ENCODE results near the gene GALNT10.
A peak's percentile ranks its signal among the peaks of the same experiment; 100 is the strongest.

Gene GALNT10

GRCh38 chr5:154287136-154287535, 96.6 kb downstream of the GALNT10 start:
- ATAC-seq (no peak), DNase-seq (no peak)
- H3K4me3 Mint-ChIP-seq, result no peak overlapping the region
- H3K36me3 Mint-ChIP-seq (ENCODE audit: low read depth), result peaks cover 4% of the 10 kb centered on the region
- H3K4me1 Mint-ChIP-seq, result peaks cover 13% of the 10 kb centered on the region
- H3K27me3 Mint-ChIP-seq, result no peaks in the 10 kb centered on the region
- H3K27ac Mint-ChIP-seq, result no peak overlapping the region
- no peaks in the 10 kb centered on the region for H3K9me3 Mint-ChIP-seq

- DNase-seq (no peak), ATAC-seq (no peak)
- Mint-ChIP-seq H3K4me1 (peaks cover 13% of the 10 kb centered on the region), H3K4me3 (no peak overlapping the region), H3K9me3 (no peaks in the 10 kb centered on the region), H3K36me3 (ENCODE audit: low read depth) (peaks cover 4% of the 10 kb centered on the region), H3K27me3 (no peaks in the 10 kb centered on the region), H3K27ac (no peak overlapping the region)
Observed at GRCh38 chr5:154288145-154288544, 97.6 kb downstream of the GALNT10 start.

- Mint-ChIP-seq H3K27me3 (no peaks in the 10 kb centered on the region), H3K4me1 (peaks cover 5% of the 10 kb centered on the region), H3K9me3 (no peaks in the 10 kb centered on the region), H3K36me3 (ENCODE audit: low read depth) (peaks cover 9% of the 10 kb centered on the region), H3K4me3 (no peak overlapping the region), H3K27ac (no peak overlapping the region)
- ATAC-seq (no peak), DNase-seq (no peak)
Observed at GRCh38 chr5:154291917-154292316, 101.4 kb downstream of the GALNT10 start.

- Mint-ChIP-seq H3K9me3 (no peaks in the 10 kb centered on the region), H3K36me3 (ENCODE audit: low read depth) (peaks cover 14% of the 10 kb centered on the region), H3K4me3 (no peak overlapping the region), H3K4me1 (no peaks in the 10 kb centered on the region), H3K27ac (no peak overlapping the region), H3K27me3 (no peaks in the 10 kb centered on the region)
- DNase-seq (no peak), ATAC-seq (no peak)
Observed at GRCh38 chr5:154293219-154293618, 102.7 kb downstream of the GALNT10 start.

GRCh38 chr5:154295551-154295950, 105.0 kb downstream of the GALNT10 start:
- no peaks in the 10 kb centered on the region for H3K27me3 Mint-ChIP-seq
- H3K4me1 Mint-ChIP-seq, result no peaks in the 10 kb centered on the region
- no peak overlapping the region for H3K4me3 Mint-ChIP-seq
- ATAC-seq (no peak), DNase-seq (no peak)
- H3K36me3 Mint-ChIP-seq (ENCODE audit: low read depth), result peaks cover 24% of the 10 kb centered on the region
- no peak overlapping the region for H3K27ac Mint-ChIP-seq
- no peaks in the 10 kb centered on the region for H3K9me3 Mint-ChIP-seq

GRCh38 chr5:154296525-154297159, 106.1 kb downstream of the GALNT10 start:
- no peak overlapping the region for H3K4me3 Mint-ChIP-seq
- ATAC-seq, result no peak
- H3K36me3 Mint-ChIP-seq (ENCODE audit: low read depth), result peaks cover 28% of the 10 kb centered on the region
- H3K27ac Mint-ChIP-seq, result no peak overlapping the region
- H3K27me3 Mint-ChIP-seq, result no peaks in the 10 kb centered on the region
- H3K9me3 Mint-ChIP-seq, result no peaks in the 10 kb centered on the region
- no peaks in the 10 kb centered on the region for H3K4me1 Mint-ChIP-seq
- no peak for DNase-seq

GRCh38 chr5:154298065-154298464, 107.5 kb downstream of the GALNT10 start:
- ATAC-seq (no peak), DNase-seq (no peak)
- no peaks in the 10 kb centered on the region for H3K27me3 Mint-ChIP-seq
- no peaks in the 10 kb centered on the region for H3K4me1 Mint-ChIP-seq
- H3K9me3 Mint-ChIP-seq, result no peaks in the 10 kb centered on the region
- no peak overlapping the region for H3K4me3 Mint-ChIP-seq
- no peak overlapping the region for H3K27ac Mint-ChIP-seq
- H3K36me3 Mint-ChIP-seq (ENCODE audit: low read depth), result peaks cover 37% of the 10 kb centered on the region

- H3K4me1 Mint-ChIP-seq, result no peaks in the 10 kb centered on the region
- no peak for ATAC-seq
Observed at GRCh38 chr5:154300207-154300883, 109.8 kb downstream of the GALNT10 start.

GRCh38 chr5:154301726-154302125, 111.2 kb downstream of the GALNT10 start:
- no peak for ATAC-seq
- H3K36me3 Mint-ChIP-seq (ENCODE audit: low read depth), result peaks cover 63% of the 10 kb centered on the region
- DNase-seq, result no peak
- no peaks in the 10 kb centered on the region for H3K4me1 Mint-ChIP-seq
- H3K4me3 Mint-ChIP-seq, result no peak overlapping the region
- H3K9me3 Mint-ChIP-seq, result peaks cover 18% of the 10 kb centered on the region
- H3K27ac Mint-ChIP-seq, result no peak overlapping the region
- no peaks in the 10 kb centered on the region for H3K27me3 Mint-ChIP-seq

More at GRCh38 chr5:154300207-154300883, 109.8 kb downstream of the GALNT10 start:
- DNase-seq, result no peak
- Mint-ChIP-seq H3K4me3 (no peak overlapping the region), H3K9me3 (peaks cover 17% of the 10 kb centered on the region), H3K27me3 (no peaks in the 10 kb centered on the region), H3K36me3 (ENCODE audit: low read depth) (peaks cover 55% of the 10 kb centered on the region), H3K27ac (no peak overlapping the region)

- no peak for ATAC-seq
- Mint-ChIP-seq H3K4me3 (no peak overlapping the region), H3K36me3 (ENCODE audit: low read depth) (peaks cover 64% of the 10 kb centered on the region), H3K9me3 (peaks cover 18% of the 10 kb centered on the region), H3K27ac (no peak overlapping the region), H3K27me3 (no peaks in the 10 kb centered on the region), H3K4me1 (no peaks in the 10 kb centered on the region)
- no peak for DNase-seq
Observed at GRCh38 chr5:154302161-154302560, 111.6 kb downstream of the GALNT10 start.

- no peaks in the 10 kb centered on the region for H3K27me3 Mint-ChIP-seq
- peaks cover 18% of the 10 kb centered on the region for H3K9me3 Mint-ChIP-seq
- peaks cover 61% of the 10 kb centered on the region for H3K36me3 Mint-ChIP-seq (ENCODE audit: low read depth)
- H3K4me3 Mint-ChIP-seq, result no peak overlapping the region
- ATAC-seq, result no peak
- H3K27ac Mint-ChIP-seq, result no peak overlapping the region
- H3K4me1 Mint-ChIP-seq, result no peaks in the 10 kb centered on the region
- DNase-seq, result no peak
Observed at GRCh38 chr5:154303133-154303532, 112.6 kb downstream of the GALNT10 start.

GRCh38 chr5:154308443-154309370, 118.2 kb downstream of the GALNT10 start:
- peaks cover 45% of the 10 kb centered on the region for H3K36me3 Mint-ChIP-seq (ENCODE audit: low read depth)
- peaks cover 33% of the 10 kb centered on the region for H3K4me1 Mint-ChIP-seq
- peaks cover 15% of the 10 kb centered on the region for H3K9me3 Mint-ChIP-seq
- ATAC-seq (no peak), DNase-seq (no peak)
- no peaks in the 10 kb centered on the region for H3K27me3 Mint-ChIP-seq
- H3K27ac Mint-ChIP-seq, result peak overlapping the region; percentile 21
- H3K4me3 Mint-ChIP-seq, result no peak overlapping the region

- Mint-ChIP-seq H3K4me3 (no peak overlapping the region), H3K27ac (peak overlapping the region; percentile 44), H3K27me3 (no peaks in the 10 kb centered on the region), H3K9me3 (peaks cover 9% of the 10 kb centered on the region), H3K4me1 (peaks cover 33% of the 10 kb centered on the region), H3K36me3 (ENCODE audit: low read depth) (peaks cover 39% of the 10 kb centered on the region)
- ATAC-seq, result no peak
- DNase-seq, result no peak
Observed at GRCh38 chr5:154309371-154309745, 118.8 kb downstream of the GALNT10 start.

- Mint-ChIP-seq H3K9me3 (peaks cover 4% of the 10 kb centered on the region), H3K4me3 (no peak overlapping the region), H3K27ac (peak overlapping the region; percentile 44), H3K27me3 (no peaks in the 10 kb centered on the region), H3K36me3 (ENCODE audit: low read depth) (peaks cover 35% of the 10 kb centered on the region), H3K4me1 (peaks cover 33% of the 10 kb centered on the region)
- DNase-seq, result no peak
- peak; percentile 73 for ATAC-seq
Observed at GRCh38 chr5:154309805-154310204, 119.3 kb downstream of the GALNT10 start.

GRCh38 chr5:154311362-154311761, 120.8 kb downstream of the GALNT10 start:
- no peaks in the 10 kb centered on the region for H3K27me3 Mint-ChIP-seq
- H3K27ac Mint-ChIP-seq, result peak overlapping the region; percentile 39
- H3K4me1 Mint-ChIP-seq, result peaks cover 33% of the 10 kb centered on the region
- peaks cover 25% of the 10 kb centered on the region for H3K36me3 Mint-ChIP-seq (ENCODE audit: low read depth)
- H3K9me3 Mint-ChIP-seq, result no peaks in the 10 kb centered on the region
- ATAC-seq, result peak; percentile 52
- no peak for DNase-seq
- H3K4me3 Mint-ChIP-seq, result no peak overlapping the region
